Right ventricle myocardium inferior (tissue), 1 donor: ENCODE measurements around the gene COL23A1. TPM values are rescaled to one million over a fixed set of nuclear protein-coding genes. Genes with fewer than 3 reads are reported as not detected.
A peak's percentile ranks its signal among the peaks of the same experiment; 100 is the strongest.
"Not testable (repeated sequence)": the region's sequence is repeated elsewhere in the genome, so short reads cannot be mapped to it uniquely, and the experiment has no call there.

Source experiments
- ATAC-seq: fragments of 200-7000 bp; cut with Tn5 transposase; one replicate; pipeline ENCODE4 v1.9.1; 2020; ENCODE audit warnings: mild to moderate bottlenecking, moderate library complexity
- DNase-seq: peaks from one replicate; pipeline ENCODE4 v3.0.0; 2021; ENCODE audit errors: missing footprints
- intact Hi-C: fragments of 100-400 bp; cut with DNase I; formaldehyde crosslinking; loops from one replicate; pipeline ENCODE4 v1.11.0; 2022
- total RNA-seq: library from RNA; stranded (reverse); fragmentation: NEBNext Ultra II Directional; extraction: Animal tissue kit (Norgen Biotek cat#: 25700); gene quantifications from one replicate; pipeline ENCODE4 v1.2.1, GENCODE V29; 2021
- donor health status: DM: no; HTN: yes; CAD: no; lungs with severe emphysema.

Gene COL23A1
- total RNA-seq, 1 donor from 2014 or later = 22.5 TPM

DNA sequence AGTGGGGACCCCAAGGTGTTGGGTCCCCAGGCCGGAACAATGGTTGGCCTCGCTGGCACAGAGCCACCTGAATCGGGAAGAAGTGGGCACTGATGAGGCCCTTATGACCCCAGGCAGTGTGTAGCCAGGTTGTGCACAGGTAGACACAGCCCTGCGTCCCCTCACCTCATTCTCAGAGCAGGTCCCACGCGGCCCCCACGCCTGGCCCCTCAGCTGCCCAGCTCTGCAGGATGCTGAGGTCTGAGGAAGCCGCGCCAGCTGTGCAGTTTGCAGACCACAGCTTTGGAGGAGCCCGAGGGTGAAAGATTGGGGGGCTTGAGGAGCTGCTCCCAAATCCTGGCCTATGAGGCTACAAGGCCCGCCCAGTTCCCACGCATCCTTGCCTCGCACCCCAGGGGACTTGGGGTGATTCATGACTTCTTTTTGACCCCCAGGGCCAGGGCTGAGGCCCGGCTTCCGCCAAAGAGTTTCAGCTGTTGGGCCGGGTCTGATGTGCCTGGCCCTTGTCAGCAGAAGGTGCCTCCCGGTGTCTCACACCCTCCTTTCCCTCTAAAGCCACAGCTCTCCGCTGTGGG lies 269.8 kb downstream of the COL23A1 start:
- intact Hi-C loops = no loop called here
- no peak for ATAC-seq
- DNase-seq = peak; percentile 26

DNA sequence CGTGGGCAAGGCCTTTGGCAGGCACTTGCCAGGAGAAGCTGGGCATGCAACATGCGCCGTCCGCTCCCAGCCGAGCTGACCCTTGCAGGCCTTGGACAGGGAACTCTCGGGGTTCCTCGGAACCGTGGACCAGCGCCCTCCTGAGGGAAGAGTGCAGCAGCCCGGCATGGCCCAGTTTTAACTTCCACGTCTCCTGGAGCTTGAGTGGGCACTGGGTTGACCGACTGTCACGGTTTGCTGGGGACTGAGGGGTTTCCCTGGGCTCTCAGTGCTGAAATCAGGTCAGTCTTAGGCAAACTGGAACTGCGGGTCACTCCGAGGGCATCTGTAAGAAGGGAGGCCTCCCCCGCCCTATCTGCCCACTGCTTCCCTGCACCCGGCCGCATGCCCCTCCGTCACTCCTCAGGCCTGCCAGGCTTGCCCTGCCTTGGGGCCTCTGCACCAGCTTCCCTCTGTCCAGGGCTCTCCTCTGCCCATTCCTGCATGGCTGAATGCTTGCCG lies 270.6 kb downstream of the COL23A1 start:
- peak; percentile 49 for DNase-seq
- intact Hi-C loops = no loop called here
- no peak for ATAC-seq

DNA sequence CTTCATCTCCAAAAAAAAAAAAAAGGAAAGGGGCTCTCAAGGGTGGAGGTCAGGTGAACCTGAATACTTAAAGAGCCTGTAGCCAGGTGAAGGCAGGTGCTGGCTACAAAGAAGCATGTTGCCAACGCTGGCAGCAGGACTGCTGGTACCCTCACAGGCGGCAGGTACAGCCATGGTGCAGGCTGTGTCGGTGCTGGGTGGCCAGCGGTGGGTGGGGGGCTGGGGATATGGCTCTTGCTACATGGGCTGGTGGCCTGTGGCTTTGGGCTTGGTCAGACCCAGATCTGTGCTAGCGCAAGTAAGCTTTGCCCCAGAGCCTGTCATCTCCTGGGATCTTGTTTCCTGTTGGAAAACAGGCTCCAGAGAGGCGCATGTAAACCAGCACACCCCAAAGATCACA lies 271.3 kb downstream of the COL23A1 start:
- ATAC-seq = no peak
- intact Hi-C loops = no loop called here
- DNase-seq = peak; percentile 44

DNA sequence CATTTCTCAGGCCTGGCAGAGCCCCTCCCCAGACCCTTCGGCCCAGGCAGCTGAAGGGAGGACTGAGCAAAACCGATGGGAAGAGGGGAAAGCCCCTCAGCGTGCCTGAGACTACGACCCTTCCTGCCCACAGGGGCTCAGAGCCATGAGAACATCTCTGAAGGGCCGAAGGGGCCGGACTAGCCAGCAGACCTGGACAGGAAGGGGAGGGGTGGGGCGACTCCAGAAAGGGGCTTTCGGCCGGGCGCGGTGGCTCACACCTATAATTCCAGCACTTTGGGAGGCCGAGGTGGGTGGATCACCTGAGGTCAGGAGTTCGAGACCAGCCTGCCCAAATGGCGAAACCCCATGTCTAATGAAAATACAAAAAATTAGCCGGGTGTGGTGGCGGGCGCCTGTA lies 271.8 kb downstream of the COL23A1 start:
- no peak for ATAC-seq
- peak; percentile 20 for DNase-seq
- intact Hi-C loops = no loop called here

GRCh38 chr5:178317727-178318126 lies 272.5 kb downstream of the COL23A1 start:
- DNase-seq, ATAC-seq, intact Hi-C loops: not testable (repeated sequence)

GRCh38 chr5:178314961-178315820 lies 275.0 kb downstream of the COL23A1 start:
- peak; percentile 32 for DNase-seq
- intact Hi-C loops = no loop called here
- ATAC-seq = no peak

DNA sequence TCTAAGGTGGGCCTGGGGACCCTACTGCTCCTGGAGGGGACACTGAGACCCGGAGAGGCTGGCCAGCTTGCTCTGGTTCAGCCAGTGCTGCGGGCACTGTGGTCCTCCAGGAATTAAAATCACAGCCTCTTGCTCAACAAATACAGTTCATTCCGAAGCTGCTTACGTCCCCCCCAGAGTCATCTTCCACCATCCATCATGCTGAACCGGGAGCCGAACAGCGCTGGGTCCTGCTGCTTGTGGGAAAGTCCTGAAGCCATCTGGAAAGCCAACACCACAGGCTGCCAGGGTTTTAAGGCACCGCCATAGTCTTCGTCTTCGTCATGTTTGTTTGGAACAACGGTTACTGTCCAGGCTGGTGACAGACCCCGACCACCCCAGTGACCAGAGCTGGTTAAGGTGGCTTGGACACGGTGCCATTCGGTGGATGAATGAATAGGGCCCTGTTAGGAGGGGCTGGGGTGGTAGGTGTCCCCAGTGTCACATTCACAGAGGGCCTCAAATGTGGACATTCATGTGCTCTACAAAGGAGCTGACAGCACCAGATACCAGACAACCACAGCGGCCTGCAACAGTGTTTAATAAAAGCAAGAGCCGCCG lies 276.0 kb downstream of the COL23A1 start:
- ATAC-seq (no peak), DNase-seq (peak; percentile 58)
- intact Hi-C loops = no loop called here

GRCh38 chr5:178313316-178313715 lies 276.9 kb downstream of the COL23A1 start:
- intact Hi-C loops = no loop called here
- no peak for ATAC-seq
- DNase-seq = peak; percentile 9

- DNase-seq (peak; percentile 66), ATAC-seq (no peak)
- intact Hi-C loops = no loop called here
These were observed 277.3 kb downstream of the COL23A1 start for GRCh38 chr5:178312880-178313282.

DNA sequence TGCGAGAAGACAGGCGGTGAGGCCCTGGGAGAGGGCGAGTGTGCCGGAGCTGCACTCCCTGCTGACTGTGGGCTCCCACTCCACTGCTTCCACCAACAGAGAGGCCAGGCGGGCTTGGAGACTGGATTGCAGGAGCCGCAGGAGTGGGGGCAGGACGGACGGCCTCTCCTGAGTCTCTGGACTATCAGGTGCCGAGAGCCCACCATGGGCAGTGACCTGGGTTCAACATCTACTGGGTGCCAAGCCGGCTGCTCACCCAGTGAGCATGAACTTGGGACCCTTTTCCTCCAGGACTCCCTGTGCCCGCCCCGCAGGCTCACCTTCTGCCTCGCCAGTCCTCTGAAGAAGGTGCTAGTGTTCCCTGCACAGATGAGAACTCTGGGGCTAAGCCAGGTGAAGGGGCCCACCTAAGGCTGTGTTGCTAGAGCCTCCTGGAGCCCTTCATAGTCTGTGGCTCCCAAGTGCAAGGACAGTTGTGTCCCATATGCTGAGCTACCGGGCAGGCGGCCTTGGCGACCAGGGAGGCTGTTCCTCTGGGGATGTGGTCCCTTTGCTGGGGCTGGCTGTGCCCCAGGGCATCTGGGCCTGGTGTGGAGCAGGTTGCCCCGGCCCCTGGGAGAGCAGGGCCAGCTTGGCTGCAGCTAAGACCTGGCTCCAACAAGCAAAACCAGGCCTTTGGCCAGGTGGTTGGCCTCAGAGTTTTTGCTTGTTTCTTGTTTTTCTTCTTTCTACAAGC lies 279.9 kb downstream of the COL23A1 start:
- ATAC-seq (no peak), DNase-seq (peak; percentile 39)
- intact Hi-C loops = no loop called here

DNA sequence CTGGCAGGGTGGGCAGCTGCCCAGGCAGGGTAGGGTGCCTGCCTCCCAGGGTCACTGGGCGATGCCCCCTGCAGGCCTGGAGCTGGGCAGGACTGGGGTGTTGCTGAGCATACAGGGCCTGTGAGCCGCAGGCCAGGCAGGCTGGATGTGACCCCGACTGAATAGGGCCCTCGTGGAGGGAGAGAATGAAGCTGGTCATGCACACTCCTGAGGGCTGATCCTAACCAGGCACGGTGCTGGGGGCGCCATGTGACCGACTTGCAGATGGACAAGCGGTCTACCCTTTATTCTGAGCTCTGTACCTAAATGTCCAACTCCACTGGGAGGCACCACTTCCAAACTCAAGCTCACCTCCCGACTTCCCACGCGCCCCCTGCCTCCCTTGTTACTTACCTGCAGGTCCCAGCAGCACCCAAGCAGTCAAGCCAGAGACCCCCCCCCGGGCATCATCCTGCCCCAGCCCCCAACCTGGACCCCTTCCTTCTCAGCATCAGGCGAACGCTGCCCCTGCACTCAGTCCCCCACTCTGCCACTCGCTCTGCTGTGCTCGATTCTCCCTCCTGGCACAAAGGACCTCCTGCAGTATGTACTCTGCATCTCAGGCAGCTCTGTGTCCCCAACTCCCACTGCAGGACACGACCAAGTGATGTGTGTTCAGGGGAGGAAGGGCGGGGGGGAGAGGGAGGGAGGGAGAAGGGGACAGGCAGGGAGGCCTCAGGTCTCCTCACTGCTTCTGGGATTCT lies 280.8 kb downstream of the COL23A1 start:
- intact Hi-C loops = no loop called here
- peak; percentile 48 for DNase-seq
- ATAC-seq = peak; percentile 47

DNA sequence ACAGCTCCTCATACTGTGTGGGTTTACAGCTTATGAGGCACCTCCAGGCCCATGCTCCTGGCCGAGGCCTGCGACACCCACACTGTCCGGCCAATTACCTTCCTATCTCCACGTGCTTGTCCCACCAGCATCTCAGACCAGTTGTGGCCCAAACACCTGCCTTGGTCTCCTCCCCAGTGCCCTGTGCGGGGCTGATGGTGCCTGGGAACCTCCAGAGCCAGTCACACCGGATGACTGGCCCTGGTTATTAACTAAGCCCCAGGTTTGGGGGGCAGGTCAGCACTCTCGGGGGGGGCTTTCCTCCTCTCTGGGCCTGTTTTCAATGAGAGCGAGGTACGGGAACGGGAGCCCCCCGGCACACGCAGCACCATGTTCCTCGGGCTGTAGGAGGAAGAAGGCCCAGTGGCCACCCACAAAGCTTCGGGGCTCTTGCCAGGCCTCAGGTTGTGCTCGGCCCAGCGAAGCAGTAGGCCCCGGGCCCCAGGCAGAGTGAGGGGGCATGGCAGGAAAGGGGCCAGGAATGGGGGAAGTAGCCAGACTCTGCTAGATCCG lies 281.6 kb downstream of the COL23A1 start:
- intact Hi-C loops = no loop called here
- DNase-seq (peak; percentile 28), ATAC-seq (no peak)

GRCh38 chr5:178307267-178308045 lies 282.7 kb downstream of the COL23A1 start:
- intact Hi-C loops = no loop called here
- ATAC-seq = no peak
- DNase-seq = peak; percentile 50

DNA sequence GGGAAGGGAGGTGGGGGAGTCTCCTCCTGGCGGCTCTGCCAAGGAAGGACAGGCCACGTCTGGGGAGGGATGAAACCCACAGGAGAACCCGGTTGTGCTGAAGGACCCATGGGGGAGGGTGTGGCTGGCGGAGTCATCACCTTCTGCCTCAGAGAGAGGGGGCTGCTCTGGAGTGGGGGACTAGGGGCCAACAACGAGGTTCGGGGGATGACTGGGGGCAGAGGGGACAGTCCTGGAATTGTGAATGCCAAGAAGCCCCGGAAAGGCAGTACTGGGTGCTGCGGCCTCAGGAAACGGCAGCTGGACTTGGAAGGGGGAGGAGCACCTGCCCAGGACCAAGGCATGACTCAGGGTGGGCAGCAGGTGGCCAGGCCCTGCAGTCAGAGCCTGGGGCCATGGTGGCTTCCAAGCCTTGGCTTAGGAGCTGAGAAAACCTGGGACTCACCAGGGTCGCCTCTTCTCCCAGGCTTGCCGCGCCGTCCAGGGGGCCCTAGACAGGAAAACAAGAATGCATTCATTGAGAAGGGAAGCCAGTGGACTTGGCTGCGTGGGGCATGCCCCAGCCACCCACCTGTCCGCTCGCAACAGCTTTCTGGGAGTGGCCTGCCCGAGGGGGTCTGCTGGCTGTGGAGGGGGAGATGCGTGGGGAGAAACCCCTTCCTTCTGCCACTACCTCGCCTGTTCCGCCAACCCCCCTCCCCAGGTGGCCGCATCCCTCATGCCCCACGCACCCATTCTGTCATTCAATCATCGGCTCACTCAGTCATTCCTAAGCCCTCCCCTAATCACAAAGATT lies 283.6 kb downstream of the COL23A1 start:
- intact Hi-C loops = no loop called here
- DNase-seq = peak; percentile 41
- no peak for ATAC-seq

GRCh38 chr5:178305801-178306200 lies 284.4 kb downstream of the COL23A1 start:
- ATAC-seq (no peak), DNase-seq (peak; percentile 59)
- intact Hi-C loops = no loop called here

DNA sequence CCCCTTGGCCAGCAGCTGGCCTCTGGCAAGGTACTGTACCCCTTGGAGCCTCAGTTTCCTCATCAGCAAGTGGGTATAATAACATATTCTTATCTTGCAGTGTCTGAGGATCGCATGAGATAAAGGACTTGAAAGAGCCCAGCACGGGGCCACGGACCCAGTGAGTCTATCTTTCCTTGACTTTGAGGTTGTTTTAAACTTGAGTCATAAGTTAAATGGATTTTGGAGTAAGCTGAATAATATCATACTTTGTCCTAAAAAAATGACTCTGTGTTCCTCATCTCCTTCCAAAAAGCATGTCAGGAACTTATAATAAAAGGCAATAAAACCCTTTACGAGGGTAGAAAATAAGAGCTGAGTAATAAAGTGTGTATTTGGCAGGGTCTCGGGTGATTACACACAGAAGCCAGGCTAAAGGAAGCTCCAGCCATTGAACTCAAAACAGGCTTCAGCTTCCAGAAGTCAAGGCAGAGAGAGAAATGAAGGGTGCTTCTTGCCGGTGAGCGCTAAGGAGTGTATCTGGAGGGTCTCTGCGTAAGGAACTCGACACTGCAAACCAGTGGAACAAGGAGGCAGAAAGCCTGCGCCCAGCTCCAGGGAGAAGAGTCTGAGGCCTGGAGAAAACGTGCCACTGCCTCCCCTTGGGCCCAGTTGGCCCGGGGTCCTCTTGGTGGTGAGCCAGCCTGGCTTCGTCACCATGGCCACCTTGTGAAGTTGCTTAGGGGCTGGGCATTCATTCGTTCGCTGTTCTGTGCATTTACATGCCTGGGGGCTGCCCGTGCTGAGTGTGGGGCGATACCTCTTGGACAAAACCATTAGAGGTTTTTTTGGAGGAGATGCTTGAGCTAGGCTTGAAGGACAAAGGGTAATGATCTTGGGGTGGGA lies 285.2 kb downstream of the COL23A1 start:
- ATAC-seq = no peak
- intact Hi-C loops = no loop called here
- DNase-seq = peak; percentile 50
